Keratinocyte (primary cell): ENCODE results near the gene ELANE. TPM values are rescaled to one million over a fixed set of nuclear protein-coding genes. Genes with fewer than 3 reads are reported as not detected.

Experiments
- DNase-seq: peaks from one replicate; pipeline ENCODE4 v3.0.0-alpha.2; 2011; ENCODE audit warnings: low read depth, missing footprints, low spot score
- FAIRE-seq: peaks from 2 replicates; lab custom pipeline; 2011; peaks lifted over from hg19 to GRCh38; lab: Jason Lieb, UNC
- H2AFZ ChIP-seq: 2 replicates; pipeline ENCODE4 v1.6.0; 2012; ENCODE audit warnings: low read length, control low read depth, inconsistent platforms; ENCODE audit not compliant: control insufficient read depth
- H3K27ac ChIP-seq: 2 replicates; pipeline ENCODE4 v1.5.1; 2011; ENCODE audit warnings: low read length; ENCODE audit not compliant: control insufficient read depth, insufficient read depth
- H3K27me3 ChIP-seq: 3 replicates; pipeline ENCODE4 v1.6.0; 2011; ENCODE audit warnings: low read length; ENCODE audit not compliant: control insufficient read depth, insufficient read depth; ENCODE audit errors: extremely low read depth
- H3K36me3 ChIP-seq, 2 experiments: 2 replicates in 1 of 2; 3 replicates in 1 of 2; pipeline ENCODE4 v1.5.1; 2011; ENCODE audit warnings: low read length in 2 of 2, mild to moderate bottlenecking in 1 of 2; ENCODE audit not compliant: control insufficient read depth in 2 of 2, insufficient read depth in 2 of 2; ENCODE audit errors: extremely low read depth in 1 of 2
- H3K4me1 ChIP-seq: 3 replicates; pipeline ENCODE4 v1.5.1; 2011; ENCODE audit warnings: low read length; ENCODE audit not compliant: control insufficient read depth, insufficient read depth; ENCODE audit errors: extremely low read depth
- H3K4me2 ChIP-seq: 3 replicates; pipeline ENCODE4 v1.6.0; 2011; ENCODE audit warnings: low read depth, low read length; ENCODE audit not compliant: control insufficient read depth, insufficient read depth; ENCODE audit errors: extremely low read depth
- H3K4me3 ChIP-seq, 3 experiments: fragments of 200-600 bp in 1 of 3; sonication (generic) in 1 of 3; 2 replicates in 2 of 3; 3 replicates in 1 of 3; pipeline ENCODE4 v1.5.1; 2011 to 2016; ENCODE audit warnings: low read length in 3 of 3, mild to moderate bottlenecking in 3 of 3, control low read depth in 2 of 3, inconsistent platforms in 1 of 3, low read depth in 1 of 3, mixed read lengths in 1 of 3, mixed run types in 1 of 3, moderate library complexity in 1 of 3; ENCODE audit not compliant: control insufficient read depth in 2 of 3, insufficient read depth in 2 of 3; ENCODE audit errors: extremely low read depth in 1 of 3
- H3K79me2 ChIP-seq: 2 replicates; pipeline ENCODE4 v1.6.0; 2012; ENCODE audit warnings: low read length; ENCODE audit not compliant: control insufficient read depth, insufficient read depth
- H3K9ac ChIP-seq: 3 replicates; pipeline ENCODE4 v1.6.0; 2011; ENCODE audit warnings: low read length; ENCODE audit not compliant: control insufficient read depth, insufficient read depth; ENCODE audit errors: extremely low read depth
- H3K9me1 ChIP-seq: 3 replicates; pipeline ENCODE4 v1.6.0; 2011; ENCODE audit warnings: low read length; ENCODE audit not compliant: control insufficient read depth, insufficient read depth; ENCODE audit errors: extremely low read depth
- H3K9me3 ChIP-seq: 2 replicates; pipeline ENCODE4 v1.5.1; 2012; ENCODE audit warnings: low read depth, low read length; ENCODE audit not compliant: control insufficient read depth
- H4K20me1 ChIP-seq: 3 replicates; pipeline ENCODE4 v1.6.0; 2011; ENCODE audit warnings: low read length; ENCODE audit not compliant: control insufficient read depth, insufficient read depth; ENCODE audit errors: extremely low read depth
- EZH2 ChIP-seq: IDR thresholded peaks from one replicate; pipeline ENCODE4 v1.6.1; 2012; ENCODE audit warnings: inconsistent platforms, mild to moderate bottlenecking, low read length, moderate library complexity
- dilution Hi-C: fragments of 300-500 bp; cut with MboI; formaldehyde crosslinking; loops from one replicate; pipeline ENCODE4 v1.7.0; 2020; ENCODE audit warnings: low sequenced_read_pairs; ENCODE audit not compliant: extremely low pct_ligation_motif_present
- polyA plus RNA-seq, 5 experiments: library from polyadenylated mRNA; depleted of rRNA in 3 of 5; stranded (reverse) in 3 of 5; stranded (forward) in 1 of 5; unstranded in 1 of 5; fragments of >200 nt; gene quantifications; 1 replicate in 1 of 5; 2 replicates in 3 of 5; 3 replicates in 1 of 5; pipeline versions ENCODE4 v1.2.1 to v1.2.3, GENCODE V29; 2011 to 2012; ENCODE audit warnings: missing spikeins in 2 of 5, low read depth in 1 of 5, low replicate concordance in 1 of 5
- TF ChIP-seq, protein P1 (sequence below), 3 experiments: IDR thresholded peaks in 1 of 3; conservative IDR thresholded peaks in 1 of 3; optimal IDR thresholded peaks in 1 of 3; 2 replicates in 2 of 3; 3 replicates in 1 of 3; pipeline versions ENCODE3 to v1.5.1; 2011; ENCODE audit warnings: low read length in 3 of 3, mild to moderate bottlenecking in 3 of 3, moderate library complexity in 2 of 3, control low read depth in 1 of 3, inconsistent platforms in 1 of 3; ENCODE audit not compliant: insufficient read depth in 2 of 3; ENCODE audit errors: extremely low read depth in 1 of 3

ELANE gene
- polyA plus RNA-seq, 1 donor (not counting 4 experiments of a cell fraction or from before 2014, with no cell fraction given), result not detected

GRCh38 chr19:873561-874041 lies 21.5 kb downstream of the ELANE start:
- Histone ChIP-seq H2AFZ (no peak overlapping the region), H3K9me3 (no peaks in the 10 kb centered on the region), H3K79me2 (no peaks in the 10 kb centered on the region), H4K20me1 (no peaks in the 10 kb centered on the region), H3K27ac (peak overlapping the region; percentile 36), H3K36me3 (peaks cover 12 to 25% of the 10 kb centered on the region in 2 experiments), H3K9ac (no peak overlapping the region), H3K4me3 (no peak overlapping the region), H3K4me2 (no peak overlapping the region), H3K9me1 (no peaks in the 10 kb centered on the region), H3K4me1 (peaks cover 25% of the 10 kb centered on the region), H3K27me3 (no peaks in the 10 kb centered on the region)
- DNase-seq (no peak), FAIRE-seq (no peak)
- TF ChIP-seq, protein P1, sequence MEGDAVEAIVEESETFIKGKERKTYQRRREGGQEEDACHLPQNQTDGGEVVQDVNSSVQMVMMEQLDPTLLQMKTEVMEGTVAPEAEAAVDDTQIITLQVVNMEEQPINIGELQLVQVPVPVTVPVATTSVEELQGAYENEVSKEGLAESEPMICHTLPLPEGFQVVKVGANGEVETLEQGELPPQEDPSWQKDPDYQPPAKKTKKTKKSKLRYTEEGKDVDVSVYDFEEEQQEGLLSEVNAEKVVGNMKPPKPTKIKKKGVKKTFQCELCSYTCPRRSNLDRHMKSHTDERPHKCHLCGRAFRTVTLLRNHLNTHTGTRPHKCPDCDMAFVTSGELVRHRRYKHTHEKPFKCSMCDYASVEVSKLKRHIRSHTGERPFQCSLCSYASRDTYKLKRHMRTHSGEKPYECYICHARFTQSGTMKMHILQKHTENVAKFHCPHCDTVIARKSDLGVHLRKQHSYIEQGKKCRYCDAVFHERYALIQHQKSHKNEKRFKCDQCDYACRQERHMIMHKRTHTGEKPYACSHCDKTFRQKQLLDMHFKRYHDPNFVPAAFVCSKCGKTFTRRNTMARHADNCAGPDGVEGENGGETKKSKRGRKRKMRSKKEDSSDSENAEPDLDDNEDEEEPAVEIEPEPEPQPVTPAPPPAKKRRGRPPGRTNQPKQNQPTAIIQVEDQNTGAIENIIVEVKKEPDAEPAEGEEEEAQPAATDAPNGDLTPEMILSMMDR (optimal IDR thresholded peaks at IDR 0.05 in 1 of 3, IDR thresholded peaks at IDR 0.05 in 1 of 3, conservative IDR thresholded peaks at IDR 0.05 in 1 of 3; ENCODE audit: extremely low read depth in 1 of 3, insufficient read depth in 2 of 3, low read length in 3 of 3), result no peak
- no peak for TF ChIP-seq EZH2
- dilution Hi-C loops, result no loop called here

GRCh38 chr19:875265-875879 lies 23.3 kb downstream of the ELANE start:
- H3K4me1 ChIP-seq, result peaks cover 15% of the 10 kb centered on the region
- no peaks in the 10 kb centered on the region for H3K79me2 ChIP-seq
- H3K9ac ChIP-seq, result no peak overlapping the region
- H3K27me3 ChIP-seq, result no peaks in the 10 kb centered on the region
- no peaks in the 10 kb centered on the region for H4K20me1 ChIP-seq
- dilution Hi-C loops, result no loop called here
- TF ChIP-seq, protein P1 (optimal IDR thresholded peaks at IDR 0.05 in 1 of 3, IDR thresholded peaks at IDR 0.05 in 1 of 3, conservative IDR thresholded peaks at IDR 0.05 in 1 of 3; ENCODE audit: extremely low read depth in 1 of 3, insufficient read depth in 2 of 3, low read length in 3 of 3), result no peak
- H3K9me3 ChIP-seq, result no peaks in the 10 kb centered on the region
- H3K4me2 ChIP-seq, result no peak overlapping the region
- H3K9me1 ChIP-seq, result no peaks in the 10 kb centered on the region
- FAIRE-seq (no peak), DNase-seq (no peak)
- H2AFZ ChIP-seq, result no peak overlapping the region
- H3K36me3 ChIP-seq, result peaks cover 8 to 18% of the 10 kb centered on the region in 2 experiments
- H3K4me3 ChIP-seq, result no peak overlapping the region
- no peak overlapping the region for H3K27ac ChIP-seq
